ENCODE results near the gene CAMKMT. TPM values are rescaled to one million over a fixed set of nuclear protein-coding genes. Genes with fewer than 3 reads are reported as not detected.

Gene CAMKMT
- total and polyA plus RNA-seq, 9 of the 15 experiments (the other 6 are each of a cell fraction or from before 2014, with no cell fraction given): 1.6 to 15.3 (median 7.4) TPM

DNA sequence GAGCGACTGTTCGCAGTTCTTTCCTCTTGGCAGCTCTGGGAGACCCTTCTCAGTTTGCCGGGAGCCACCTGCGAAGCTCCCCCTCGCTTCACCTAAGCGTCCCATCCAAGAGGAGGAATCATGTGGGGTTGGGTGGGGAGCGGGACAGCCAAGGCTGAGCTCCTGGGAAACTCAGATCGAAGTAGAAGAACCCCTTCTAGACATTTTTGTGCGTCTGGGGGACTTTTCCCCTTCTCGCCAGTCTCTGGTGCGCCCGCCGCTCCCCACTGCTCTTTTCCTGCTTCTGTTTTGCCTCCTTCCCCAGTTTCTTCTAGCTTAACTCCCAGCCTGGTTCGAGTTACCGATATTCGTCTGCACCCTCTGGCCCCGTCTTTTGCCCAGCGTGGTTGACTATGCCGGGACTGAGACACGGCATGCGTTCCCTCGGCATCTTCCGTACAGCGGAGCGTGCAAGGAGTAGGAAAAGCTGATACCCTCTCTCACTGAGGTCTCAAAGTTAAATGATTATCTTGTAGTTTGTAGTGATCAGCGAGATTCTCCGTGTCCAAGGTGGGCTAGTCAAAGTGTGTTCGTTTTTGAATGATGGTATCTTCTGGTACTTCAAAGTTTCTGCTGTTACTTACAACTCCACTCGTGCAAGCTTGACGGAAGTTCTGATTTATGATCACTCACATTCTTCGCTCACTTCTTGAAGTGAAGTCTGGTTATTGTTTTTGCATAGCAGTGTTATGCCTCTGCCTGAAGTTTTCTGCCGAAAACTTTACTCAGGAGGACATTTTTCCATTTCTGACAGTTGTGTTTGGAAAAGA lies 664 bp downstream of the CAMKMT start (continued):
- TF ChIP-seq CXXC5 (CRISPR knock-in tag; IDR thresholded peaks at IDR 0.05) (peak; percentile 56), HDAC1 (IDR thresholded peaks at IDR 0.05) (peak in 1 of 2 experiments; percentile 49; a peak in 1 of 4 replicates)

DNA sequence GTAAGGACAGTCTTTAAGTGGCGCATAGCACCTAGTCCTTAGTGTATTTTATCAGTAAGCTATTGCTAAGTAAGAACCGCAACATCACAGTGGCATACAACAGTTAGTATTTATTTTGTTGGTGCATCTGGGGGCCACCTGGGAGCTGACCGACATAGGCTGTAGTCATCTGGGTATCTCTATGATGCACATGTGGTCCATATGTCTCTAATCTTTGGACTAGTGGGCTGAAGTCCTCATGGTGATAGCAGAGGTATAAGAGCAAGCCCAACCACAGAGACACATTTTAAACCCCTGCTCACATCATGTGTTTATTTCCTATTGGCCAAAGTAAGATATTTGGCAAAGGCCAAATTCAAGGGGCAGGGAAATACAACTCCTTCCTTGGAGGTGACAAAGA lies 2.9 kb downstream of the CAMKMT start:
- Histone ChIP-seq H3K9ac (ENCODE audit: insufficient read depth in 1 of 2, low read depth in 2 of 2, low read length in 2 of 2) (no peak overlapping the region; a peak in 1 of 4 replicates), H3K27ac (ENCODE audit: extremely low read depth, low read depth, low read length) (no peak overlapping the region), H3K4me1 (replicated peaks in 1 of 2; ENCODE audit: control insufficient read depth in 2 of 2, insufficient read depth in 2 of 2, low read length in 2 of 2) (peaks cover 3 to 18% of the 10 kb centered on the region in 2 experiments; a peak in 3 of 5 replicates), H2AFZ (ENCODE audit: low read depth, low read length) (no peak overlapping the region), H3K4me2 (ENCODE audit: insufficient read depth, low read length) (peak overlapping the region; percentile 28), H4K20me1 (replicated peaks; ENCODE audit: control insufficient read depth, insufficient read depth, low read length) (no peaks in the 10 kb centered on the region), H3K4me3 (no peak overlapping the region), H3K27me3 (ENCODE audit: control insufficient read depth in 2 of 2, insufficient read depth in 2 of 2, low read length in 2 of 2) (no peaks in the 10 kb centered on the region), H3K36me3 (ENCODE audit: control insufficient read depth, insufficient read depth, low read length) (peaks cover 2% of the 10 kb centered on the region; the same call in 1 of the 3 replicates), H3K9me3 (replicated peaks; ENCODE audit: control insufficient read depth, insufficient read depth, low read depth, low read length) (no peaks in the 10 kb centered on the region), H3K9me1 (ENCODE audit: control insufficient read depth, insufficient read depth, low read length) (no peaks in the 10 kb centered on the region), H3K79me2 (ENCODE audit: control insufficient read depth, insufficient read depth, low read length) (peaks cover 56% of the 10 kb centered on the region)
- FAIRE-seq (peak; percentile 71), DNase-seq (ENCODE audit: extremely low read depth in 1 of 4, low spot score in 3 of 4) (peak; percentile 29 to 68 (median 52)), ATAC-seq (no peak)
- ChIA-PET CTCF (ENCODE audit: low intra/inter-chr PET ratio) (no interaction called here), POLR2A (interaction anchor here (1.0 to 3.5 kb wide), 3 partner anchors 8 to 20 kb away, joined by 3 to 32 read pairs (median 3); no protein-coding TSS in a partner anchor)
- no TSS peak for BruUV-seq (replicated peaks)
- 22% methylated on average over 3 of the region's 3 CpGs for WGBS (ENCODE audit: insufficient coverage, low coverage, missing lambda C conversion rate)
- in situ Hi-C loops (cut with MboI) (no loop called here), intact Hi-C loops (cut with micrococcal nuclease) (no loop called here)
- peak; percentile 71 for TF ChIP-seq STAT5A (IDR thresholded peaks at IDR 0.05; ENCODE audit: borderline replicate concordance, low read length)
- peak; percentile 61 for TF ChIP-seq NCOR1 (IDR thresholded peaks at IDR 0.05)
- TF ChIP-seq, protein P1, sequence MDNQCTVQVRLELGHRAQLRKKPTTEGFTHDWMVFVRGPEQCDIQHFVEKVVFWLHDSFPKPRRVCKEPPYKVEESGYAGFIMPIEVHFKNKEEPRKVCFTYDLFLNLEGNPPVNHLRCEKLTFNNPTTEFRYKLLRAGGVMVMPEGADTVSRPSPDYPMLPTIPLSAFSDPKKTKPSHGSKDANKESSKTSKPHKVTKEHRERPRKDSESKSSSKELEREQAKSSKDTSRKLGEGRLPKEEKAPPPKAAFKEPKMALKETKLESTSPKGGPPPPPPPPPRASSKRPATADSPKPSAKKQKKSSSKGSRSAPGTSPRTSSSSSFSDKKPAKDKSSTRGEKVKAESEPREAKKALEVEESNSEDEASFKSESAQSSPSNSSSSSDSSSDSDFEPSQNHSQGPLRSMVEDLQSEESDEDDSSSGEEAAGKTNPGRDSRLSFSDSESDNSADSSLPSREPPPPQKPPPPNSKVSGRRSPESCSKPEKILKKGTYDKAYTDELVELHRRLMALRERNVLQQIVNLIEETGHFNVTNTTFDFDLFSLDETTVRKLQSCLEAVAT (IDR thresholded peaks at IDR 0.05): no peak
- TF ChIP-seq ZNF121 (CRISPR knock-in tag; conservative IDR thresholded peaks at IDR 0.05): no peak
- TF ChIP-seq, protein P2, sequence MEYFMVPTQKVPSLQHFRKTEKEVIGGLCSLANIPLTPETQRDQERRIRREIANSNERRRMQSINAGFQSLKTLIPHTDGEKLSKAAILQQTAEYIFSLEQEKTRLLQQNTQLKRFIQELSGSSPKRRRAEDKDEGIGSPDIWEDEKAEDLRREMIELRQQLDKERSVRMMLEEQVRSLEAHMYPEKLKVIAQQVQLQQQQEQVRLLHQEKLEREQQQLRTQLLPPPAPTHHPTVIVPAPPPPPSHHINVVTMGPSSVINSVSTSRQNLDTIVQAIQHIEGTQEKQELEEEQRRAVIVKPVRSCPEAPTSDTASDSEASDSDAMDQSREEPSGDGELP (CRISPR knock-in tag; IDR thresholded peaks at IDR 0.05; ENCODE audit: borderline replicate concordance): peak; percentile 32; the same call in 1 of the 2 replicates
- TF ChIP-seq, protein P3, sequence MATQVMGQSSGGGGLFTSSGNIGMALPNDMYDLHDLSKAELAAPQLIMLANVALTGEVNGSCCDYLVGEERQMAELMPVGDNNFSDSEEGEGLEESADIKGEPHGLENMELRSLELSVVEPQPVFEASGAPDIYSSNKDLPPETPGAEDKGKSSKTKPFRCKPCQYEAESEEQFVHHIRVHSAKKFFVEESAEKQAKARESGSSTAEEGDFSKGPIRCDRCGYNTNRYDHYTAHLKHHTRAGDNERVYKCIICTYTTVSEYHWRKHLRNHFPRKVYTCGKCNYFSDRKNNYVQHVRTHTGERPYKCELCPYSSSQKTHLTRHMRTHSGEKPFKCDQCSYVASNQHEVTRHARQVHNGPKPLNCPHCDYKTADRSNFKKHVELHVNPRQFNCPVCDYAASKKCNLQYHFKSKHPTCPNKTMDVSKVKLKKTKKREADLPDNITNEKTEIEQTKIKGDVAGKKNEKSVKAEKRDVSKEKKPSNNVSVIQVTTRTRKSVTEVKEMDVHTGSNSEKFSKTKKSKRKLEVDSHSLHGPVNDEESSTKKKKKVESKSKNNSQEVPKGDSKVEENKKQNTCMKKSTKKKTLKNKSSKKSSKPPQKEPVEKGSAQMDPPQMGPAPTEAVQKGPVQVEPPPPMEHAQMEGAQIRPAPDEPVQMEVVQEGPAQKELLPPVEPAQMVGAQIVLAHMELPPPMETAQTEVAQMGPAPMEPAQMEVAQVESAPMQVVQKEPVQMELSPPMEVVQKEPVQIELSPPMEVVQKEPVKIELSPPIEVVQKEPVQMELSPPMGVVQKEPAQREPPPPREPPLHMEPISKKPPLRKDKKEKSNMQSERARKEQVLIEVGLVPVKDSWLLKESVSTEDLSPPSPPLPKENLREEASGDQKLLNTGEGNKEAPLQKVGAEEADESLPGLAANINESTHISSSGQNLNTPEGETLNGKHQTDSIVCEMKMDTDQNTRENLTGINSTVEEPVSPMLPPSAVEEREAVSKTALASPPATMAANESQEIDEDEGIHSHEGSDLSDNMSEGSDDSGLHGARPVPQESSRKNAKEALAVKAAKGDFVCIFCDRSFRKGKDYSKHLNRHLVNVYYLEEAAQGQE (IDR thresholded peaks at IDR 0.05; ENCODE audit: borderline replicate concordance): no peak
- TF ChIP-seq, protein P3 (CRISPR knock-in tag; IDR thresholded peaks at IDR 0.05; ENCODE audit: low read depth): no peak
